GM18907 (cell line): ENCODE results near the gene ENPEP.
"Not testable (repeated sequence)": the region's sequence is repeated elsewhere in the genome, so short reads cannot be mapped to it uniquely, and the experiment has no call there.

Source experiments
- ATAC-seq: cut with Tn5 transposase; IDR thresholded peaks from one replicate; pipeline ENCODE4 v1.9.1; 2021; ENCODE audit warnings: mild to moderate bottlenecking, moderate library complexity; ENCODE audit not compliant: unreplicated experiment

Gene ENPEP, protein sequence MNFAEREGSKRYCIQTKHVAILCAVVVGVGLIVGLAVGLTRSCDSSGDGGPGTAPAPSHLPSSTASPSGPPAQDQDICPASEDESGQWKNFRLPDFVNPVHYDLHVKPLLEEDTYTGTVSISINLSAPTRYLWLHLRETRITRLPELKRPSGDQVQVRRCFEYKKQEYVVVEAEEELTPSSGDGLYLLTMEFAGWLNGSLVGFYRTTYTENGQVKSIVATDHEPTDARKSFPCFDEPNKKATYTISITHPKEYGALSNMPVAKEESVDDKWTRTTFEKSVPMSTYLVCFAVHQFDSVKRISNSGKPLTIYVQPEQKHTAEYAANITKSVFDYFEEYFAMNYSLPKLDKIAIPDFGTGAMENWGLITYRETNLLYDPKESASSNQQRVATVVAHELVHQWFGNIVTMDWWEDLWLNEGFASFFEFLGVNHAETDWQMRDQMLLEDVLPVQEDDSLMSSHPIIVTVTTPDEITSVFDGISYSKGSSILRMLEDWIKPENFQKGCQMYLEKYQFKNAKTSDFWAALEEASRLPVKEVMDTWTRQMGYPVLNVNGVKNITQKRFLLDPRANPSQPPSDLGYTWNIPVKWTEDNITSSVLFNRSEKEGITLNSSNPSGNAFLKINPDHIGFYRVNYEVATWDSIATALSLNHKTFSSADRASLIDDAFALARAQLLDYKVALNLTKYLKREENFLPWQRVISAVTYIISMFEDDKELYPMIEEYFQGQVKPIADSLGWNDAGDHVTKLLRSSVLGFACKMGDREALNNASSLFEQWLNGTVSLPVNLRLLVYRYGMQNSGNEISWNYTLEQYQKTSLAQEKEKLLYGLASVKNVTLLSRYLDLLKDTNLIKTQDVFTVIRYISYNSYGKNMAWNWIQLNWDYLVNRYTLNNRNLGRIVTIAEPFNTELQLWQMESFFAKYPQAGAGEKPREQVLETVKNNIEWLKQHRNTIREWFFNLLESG

DNA sequence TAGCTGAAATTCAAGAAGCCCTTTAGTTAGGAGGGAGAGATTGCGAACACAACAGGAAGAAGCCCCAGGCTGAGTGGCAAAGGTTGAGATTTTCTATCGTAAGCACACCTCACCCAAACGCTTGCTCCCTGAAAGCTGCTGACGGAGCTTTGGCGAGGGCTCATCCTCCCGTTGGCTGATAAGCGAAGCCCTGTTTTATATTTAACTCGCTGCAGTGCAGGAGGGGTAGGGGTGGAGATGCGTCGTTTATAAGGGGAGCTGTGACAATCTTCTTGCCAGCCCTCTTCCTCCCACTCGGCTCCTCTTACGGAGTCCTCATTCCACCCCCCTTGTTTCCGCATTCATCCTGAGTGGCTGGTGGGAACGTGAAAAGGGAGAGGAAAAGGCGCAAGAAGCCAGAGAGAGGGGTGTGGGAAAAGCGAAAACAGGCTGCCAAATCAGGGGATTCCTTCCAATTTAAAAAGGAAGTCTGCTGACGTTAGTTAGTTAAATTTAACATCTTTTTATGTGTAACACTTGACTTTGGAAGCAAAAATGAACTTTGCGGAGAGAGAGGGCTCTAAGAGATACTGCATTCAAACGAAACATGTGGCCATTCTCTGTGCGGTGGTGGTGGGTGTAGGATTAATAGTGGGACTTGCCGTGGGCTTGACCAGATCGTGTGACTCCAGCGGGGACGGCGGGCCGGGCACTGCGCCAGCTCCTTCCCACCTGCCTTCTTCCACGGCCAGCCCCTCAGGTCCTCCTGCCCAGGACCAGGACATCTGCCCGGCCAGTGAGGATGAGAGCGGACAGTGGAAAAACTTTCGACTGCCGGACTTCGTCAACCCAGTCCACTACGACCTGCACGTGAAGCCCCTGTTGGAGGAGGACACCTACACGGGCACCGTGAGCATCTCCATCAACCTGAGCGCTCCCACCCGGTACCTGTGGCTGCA is at the start of gene ENPEP:
Gene ENPEP (plus strand): TSS at position 275 of the 938 bp plus-strand sequence. CDS start 260 bp downstream, at position 535.
- ATAC-seq = no peak

DNA sequence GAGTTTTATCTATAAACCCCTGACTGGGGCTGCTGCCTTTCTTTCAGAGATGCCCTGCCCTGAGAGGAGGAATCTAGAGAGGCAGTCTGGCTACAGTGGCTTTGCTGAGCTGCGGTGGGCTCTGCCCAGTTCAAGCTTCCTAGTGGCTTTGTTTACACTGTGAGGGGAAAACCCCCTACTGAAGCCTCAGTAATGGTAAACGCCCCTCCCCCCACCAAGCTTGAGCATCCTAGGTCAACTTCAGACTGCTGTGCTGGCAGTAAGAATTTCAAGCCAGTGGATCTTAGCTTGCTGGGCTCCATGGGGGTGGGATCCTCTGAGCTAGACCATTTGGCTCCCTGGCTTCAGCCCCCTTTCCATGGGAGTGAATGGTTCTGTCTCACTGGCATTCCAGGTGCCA is 44.1 kb upstream of the ENPEP start:
- not testable (repeated sequence) for ATAC-seq

DNA sequence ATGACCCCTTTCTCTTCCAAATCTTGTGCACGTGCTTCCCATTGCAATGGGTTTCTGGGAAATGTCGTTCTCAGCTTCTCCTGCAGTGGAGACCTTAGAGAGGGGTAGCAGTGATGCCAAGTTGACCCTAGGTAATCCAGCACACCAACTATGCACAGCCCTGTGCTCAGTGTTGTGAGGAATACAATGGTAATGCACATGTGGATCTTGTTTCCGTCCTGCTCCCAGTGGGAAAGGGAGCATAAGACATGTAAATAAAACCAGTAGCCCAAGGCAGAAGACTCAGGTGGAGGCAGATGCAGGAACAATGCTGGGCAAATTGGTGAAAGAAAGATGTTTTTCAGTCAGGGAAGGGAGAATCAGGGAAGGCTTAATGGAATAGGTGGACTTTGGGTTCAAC is 38.7 kb upstream of the ENPEP start:
- ATAC-seq = not testable (repeated sequence)

DNA sequence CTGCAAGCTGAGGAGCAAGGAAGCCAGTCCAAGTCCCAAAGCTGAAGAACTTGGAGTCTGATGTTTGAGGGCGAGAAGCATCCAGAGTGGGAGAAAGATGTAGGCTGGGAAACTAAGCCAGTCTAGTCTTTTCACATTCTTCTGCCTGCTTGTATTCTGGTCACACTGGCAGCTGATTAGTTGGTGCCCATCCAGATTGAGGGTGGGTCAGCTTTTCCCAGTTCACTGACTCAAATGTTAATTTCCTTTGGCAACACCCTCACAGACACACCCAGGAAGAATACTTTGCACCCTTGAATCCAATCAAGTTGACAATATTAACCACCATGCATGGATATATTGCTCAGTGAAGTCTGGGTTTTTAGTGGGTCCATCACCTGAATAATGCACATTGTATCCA is 36.7 kb upstream of the ENPEP start:
- ATAC-seq = not testable (repeated sequence)

DNA sequence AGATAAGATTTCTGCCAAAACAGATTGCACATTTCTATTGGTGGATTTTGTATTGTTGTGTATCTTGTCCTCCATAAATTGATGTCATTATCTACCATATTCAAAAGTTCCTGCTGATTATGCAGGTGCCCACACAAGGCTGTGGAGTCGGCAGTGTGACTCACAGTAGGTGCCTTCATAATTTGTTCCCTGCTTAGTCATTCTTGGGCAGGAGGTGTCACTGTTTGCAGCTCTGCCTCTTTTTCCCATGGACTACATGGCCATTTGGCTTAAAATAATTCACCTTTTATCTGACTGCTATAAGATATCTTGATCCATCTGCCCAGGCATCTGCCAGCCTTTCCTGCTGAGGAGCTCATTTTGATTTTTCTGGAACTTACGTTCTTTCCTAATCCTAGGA is 33.6 kb upstream of the ENPEP start:
- no peak for ATAC-seq

DNA sequence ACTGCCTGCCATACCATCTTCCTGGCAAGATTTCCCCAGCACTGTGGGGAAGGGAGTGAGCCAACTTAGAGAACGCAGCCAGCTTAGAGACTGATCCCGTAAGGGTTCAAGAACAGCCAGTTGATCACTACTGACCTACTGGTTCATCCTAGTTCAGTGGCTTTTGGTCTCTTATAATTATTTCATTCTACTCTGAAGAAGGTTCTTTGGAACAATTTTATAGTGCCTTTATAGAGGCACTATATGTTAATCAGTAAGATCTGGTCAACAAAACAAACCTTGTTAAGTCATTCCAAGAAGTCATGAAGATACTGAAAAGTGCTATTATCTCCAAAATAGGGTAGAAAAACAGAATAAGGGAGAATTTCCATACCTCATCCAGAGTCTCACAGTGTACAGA is 33.2 kb upstream of the ENPEP start:
- ATAC-seq = no peak

DNA sequence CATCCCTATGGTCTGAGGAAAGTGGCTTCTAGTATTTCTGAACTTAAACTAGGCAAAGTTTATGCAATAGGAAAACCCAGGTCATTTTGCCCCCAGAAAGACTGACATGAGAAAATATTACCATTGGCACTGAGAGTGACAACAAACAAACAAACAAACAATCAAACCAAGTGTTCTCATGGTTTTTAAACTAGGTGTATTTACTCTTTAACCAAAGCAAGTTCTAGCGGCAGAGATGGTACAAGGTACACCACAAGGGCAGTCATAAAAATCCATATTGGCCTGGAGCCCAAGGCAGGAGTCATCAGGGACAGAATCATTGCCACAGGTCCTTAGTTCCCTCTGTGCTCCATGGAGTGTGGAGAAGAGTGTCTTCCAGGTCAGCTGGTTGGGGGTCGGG is 26.0 kb upstream of the ENPEP start:
- ATAC-seq = no peak

DNA sequence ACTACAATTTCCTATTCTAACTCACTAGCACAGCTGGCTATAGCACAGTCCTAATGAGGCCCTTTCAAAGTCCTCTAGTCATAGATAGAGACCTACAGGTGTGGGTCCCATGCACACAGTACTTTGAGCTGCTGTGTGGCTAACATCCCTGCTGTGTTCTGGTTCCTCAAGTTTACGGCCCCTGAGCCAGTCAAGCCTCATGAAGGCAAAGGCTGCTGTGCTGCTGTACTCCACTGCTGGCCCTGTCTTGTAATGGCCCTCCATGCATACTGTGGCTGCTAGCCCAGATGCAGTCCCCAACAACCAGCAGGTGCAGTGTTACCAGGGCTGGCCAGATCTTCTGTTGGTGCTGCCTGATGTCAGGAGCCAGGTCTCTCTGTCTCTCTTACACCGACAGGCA is 23.4 kb upstream of the ENPEP start:
- ATAC-seq = no peak

DNA sequence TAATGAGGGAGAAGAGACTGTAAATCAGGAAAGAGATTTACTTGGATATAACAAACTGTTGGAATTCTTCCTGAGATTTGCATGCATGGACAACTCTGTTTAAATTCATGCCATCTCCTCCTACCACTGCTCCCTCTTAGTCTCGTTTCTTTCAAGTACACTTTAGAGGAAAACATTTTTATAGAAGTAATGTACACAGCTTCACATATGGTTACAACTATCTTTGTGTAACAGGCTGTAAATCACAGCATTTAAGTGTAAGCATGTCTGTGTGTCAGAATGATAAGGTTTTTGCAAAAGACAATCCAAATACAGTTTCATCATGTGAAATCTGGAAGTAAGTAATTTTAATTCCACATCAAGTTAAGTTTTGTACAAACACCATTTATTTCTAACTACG is 21.5 kb upstream of the ENPEP start:
- no peak for ATAC-seq

DNA sequence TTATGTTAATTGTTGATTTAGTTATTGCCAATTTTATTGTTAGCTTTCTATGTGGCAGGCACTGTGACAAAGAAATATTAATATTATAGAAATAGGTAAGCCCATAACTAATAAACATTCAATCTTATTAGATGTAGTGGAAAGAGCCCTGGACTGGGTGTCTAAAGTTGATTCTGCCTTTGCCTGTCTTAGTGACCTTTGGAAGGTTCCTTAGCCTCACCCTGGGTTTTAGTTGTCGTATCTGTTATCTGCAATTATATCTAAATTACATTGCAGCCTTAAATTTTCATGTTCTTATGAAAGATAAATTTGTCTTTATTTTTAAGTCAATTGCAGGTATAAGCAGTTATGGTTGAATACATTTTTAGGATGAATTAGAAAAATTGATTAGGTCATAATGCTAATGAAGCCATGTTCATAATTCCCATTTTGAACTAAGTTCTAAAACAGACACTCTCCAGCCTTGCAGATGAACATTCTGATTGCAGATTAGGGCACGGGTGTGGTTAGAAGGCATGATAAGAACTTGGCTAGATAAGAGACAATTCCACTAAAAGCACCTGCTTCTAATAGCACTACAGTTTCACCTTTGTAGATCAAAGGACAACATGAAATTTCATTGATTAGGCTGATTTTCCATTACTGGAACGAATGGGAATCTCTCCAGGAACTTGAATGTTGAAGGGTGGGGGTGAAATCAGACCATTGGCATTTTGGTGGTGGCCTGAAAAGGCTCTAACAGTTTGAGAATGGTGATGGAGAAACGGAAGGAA is 17.3 kb upstream of the ENPEP start:
- no peak for ATAC-seq

DNA sequence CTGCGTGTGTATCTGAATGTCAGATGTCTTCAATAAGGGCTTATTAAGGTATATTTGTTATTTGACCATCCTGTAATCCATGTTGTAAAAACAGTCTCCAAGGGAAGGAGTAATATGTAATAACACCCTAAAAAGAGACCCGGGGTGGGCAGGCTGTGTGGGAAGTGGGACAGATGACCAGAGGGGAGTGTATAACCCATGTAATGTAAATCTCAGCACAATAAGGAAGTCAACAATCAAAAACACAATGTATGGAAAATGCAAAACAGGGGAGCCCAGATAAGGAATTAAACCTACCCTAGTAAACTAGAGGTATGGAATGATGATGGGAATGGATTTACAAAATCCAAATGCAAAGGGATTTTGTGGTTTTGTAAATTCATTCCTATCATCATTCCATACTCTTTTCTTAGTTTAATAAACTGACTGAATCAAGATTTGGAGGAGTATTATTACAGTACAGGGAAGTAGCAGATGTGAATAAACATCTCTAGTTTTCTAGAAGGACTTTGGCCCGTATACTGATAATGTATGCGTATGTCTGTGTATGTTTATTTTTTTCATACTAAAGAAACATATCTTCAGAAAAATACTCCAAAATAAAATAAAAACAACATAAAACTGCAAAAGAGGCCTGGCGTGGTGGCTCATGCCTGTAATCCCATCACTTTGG is 15.7 kb upstream of the ENPEP start:
- no peak for ATAC-seq

DNA sequence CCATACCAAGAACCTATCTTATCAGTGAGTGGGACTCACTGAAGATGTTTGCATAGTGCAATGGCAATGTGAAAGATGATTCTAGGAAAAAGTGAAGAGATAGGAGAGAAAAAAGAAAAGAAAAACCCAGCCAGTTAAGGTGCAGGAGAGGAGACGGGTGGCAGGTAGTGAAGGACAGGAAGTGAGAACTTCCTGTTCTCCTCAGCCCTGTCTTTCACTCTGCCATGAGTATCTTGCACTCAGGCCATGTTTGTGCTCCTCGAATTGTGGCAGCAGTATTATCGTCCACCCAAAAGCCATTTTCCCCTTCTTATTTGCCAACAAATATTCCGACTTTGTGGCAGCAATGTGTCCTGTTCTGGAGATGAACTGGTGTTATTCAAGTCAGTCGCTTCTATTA is 8.6 kb upstream of the ENPEP start:
- peak; percentile 58 for ATAC-seq

DNA sequence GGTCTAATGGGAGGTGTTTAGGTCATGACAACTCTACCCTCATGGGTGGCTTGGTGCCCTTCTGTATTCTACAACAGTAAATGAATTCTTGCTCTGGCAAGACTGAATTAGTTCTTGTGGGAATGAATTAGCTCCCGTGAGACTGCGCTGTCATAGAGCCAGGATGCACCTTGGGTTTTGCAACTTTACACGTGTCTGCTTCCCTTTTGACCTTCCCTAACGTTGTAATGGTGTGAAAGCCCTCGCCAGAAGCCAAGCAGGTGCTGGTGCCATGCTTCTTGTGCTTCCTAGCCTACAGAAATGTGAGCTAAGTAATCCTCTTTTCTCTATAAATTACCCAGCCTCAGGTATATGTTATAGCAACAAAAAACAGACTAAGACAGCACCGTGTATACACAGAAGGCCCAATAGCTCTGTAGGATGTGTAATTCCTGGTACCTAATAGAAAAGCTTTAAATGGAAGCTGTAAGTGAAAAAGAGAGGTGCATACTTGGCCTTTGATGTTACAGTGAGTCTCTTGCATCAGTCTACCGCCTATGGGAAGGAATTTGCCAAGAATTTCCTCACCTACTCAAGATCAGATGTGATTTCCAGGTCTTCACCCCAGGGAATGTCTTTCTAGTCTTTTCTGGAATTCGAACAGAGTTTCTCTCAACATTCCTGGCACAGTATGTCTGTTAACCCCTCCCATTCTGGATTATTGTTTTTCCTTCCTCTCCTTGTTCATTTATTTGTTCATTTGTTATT is 3.2 kb upstream of the ENPEP start:
- no peak for ATAC-seq

DNA sequence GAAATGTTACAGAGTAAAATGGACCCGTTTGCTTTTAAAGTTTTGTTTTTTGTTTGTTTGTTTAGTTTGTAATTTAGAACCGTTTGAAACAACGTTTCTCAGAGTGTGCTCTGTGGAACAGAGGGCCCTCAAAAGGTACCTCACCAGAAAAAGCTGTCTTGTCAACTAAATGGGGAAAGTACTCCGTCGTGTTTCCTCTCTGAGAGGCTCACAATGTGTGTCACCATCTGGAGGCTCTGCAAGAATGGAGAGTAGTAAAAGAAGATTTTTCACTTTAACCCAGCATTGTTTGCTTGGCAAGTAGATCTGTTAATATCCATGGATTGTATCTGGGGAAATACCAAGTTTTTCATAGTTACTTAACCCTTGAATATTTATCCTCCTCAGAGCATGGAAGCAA is 1.5 kb upstream of the ENPEP start:
- ATAC-seq = no peak

DNA sequence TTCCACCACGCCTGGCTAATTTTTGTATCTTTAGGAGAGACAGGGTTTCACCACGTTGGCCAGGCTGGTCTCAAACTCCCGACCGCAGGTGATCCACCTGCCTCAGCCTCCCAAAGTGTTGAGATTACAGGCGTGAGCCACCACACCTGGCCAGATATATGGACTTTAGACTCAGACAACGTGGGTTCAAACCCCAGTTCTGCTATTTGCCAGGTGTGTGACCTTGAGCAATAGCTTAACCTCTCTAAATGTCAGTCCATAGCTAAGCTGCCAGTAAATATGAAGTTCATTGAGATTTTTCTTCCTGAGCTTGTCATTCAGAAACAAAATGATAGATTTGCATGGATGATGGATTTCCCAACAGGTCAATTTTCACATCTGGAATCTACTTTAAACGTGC is 875 bp upstream of the ENPEP start:
- not testable (repeated sequence) for ATAC-seq

DNA sequence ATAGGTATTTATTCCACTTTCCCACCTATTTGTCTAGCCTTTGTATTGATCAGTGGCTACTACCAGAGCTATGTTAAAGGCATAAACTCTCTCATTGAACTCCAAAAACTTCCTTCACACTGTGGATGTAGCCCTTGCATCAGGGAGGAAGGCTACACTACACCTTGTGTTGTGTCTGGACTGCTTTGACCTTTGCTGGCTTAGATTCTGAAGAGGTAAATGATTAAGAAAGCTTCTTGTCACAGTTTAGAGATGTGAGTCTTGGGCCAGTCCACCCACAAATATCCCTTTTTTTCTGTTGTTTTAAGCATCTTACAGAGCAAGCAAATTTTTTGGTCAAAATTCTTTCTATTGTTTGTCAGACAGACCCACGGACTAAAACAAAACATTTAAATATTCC is 1.9 kb downstream of the ENPEP start:
- ATAC-seq = no peak

DNA sequence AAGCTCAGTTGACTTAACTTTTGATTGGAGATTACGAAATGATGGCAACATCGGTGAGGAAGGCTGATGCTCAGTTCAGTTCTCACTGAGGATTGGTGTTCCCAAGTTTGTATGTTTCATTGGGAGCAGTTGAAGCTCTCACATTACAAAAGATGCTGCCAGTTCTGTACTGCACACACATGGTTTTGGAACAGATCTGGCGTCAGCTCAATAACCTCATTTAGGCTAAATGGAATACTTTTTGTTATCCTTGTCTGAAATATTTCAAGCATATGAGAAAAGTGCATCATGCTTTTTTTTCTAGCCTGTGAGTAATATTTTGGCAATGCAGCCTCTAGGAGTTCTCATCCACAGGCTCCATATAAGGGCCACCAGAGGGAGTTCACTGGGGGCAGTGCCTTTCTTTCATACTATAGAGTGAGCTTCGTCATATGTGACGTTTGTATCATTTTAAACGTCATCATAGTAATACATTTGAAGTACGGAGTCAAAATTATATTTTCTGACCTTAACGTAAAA is 4.1 kb downstream of the ENPEP start:
- no peak for ATAC-seq

DNA sequence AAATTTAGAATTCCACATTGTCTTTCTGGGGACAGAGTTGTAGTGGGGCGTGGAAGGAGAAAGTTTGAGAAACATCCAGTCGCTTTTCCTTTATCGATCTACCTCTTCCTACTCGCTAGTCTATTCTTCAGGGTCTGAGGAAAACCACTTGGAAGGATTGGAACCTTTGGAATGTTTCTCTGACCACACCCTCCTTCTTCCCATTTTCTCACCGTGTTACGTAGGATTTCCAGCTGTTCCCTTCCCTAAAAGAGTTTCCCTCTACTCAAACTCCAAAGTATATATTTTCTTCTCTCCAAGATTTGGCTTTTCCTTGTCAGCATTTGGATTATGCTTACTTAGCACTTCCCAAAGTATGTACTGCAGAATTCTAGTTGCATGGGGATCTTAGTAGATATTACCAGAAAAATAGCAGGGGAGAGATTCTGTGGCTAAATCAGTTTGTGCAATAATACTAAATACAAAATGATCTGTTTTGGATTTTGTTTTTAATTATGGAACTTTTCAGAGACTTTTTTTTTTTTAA is 4.9 kb downstream of the ENPEP start:
- ATAC-seq = no peak
